Measurements from ENCODE around the gene ASIC2.

The ASIC2 gene

DNA sequence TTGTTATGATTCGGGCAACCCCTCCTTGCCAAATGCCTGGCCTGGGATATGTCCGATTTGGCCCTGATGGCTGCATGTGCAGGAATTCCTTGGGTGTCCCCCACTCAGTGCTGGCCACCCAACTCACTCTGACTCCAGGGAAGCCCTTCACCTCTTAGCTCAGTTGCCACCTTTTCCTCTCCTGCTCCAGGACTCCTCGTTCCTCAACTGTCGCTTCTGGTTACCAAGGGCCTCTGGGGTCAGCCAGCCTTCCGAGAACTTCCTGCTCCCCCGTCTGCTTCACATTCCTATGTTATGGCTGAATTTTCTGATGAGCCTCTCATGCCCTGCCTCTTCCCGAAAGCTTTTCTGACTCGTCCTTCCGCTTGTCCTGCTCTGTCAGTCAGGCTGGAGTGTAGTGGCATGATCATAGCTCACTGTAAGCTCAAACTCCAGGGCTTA lies 237.9 kb downstream of the ASIC2 start:
- DNase-seq: no peak

DNA sequence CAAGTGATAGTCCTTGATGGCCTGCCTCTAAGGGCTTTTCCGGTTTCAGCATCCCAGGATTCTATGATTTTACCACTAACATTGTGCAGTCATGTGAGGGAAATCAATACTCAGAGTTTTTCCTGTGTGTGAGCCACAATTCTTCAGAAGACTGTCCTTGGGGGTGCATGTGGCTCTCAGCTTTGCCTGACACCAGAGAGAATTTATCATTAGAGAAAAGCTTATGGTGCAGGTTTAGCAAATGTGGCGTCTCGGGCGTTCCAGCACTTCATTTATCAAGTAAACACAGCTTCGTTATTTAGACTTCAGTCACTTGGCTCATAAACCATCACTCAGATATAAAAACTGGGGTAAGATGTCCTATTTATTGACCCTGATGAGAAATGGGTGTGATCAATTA lies 238.7 kb downstream of the ASIC2 start:
- no peak for DNase-seq

DNA sequence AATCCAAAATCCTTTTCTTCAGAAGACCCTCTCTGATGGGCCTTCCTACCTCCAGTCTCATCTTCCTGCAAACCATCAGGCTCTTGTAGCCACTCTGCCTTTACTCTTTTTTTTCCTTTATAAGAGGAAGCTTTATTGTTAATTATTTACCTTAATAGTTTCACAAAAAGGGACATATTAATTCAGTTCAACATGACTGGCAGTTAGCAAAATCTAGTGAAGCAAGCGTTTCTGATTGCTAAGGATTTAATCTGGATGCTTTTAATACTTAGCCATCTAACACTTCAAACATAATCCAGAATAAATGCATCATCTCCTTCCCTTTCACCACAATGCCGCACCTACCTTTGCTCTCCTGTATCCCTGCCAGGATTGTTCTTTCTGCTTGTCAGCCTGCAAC lies 239.4 kb downstream of the ASIC2 start:
- DNase-seq: no peak

DNA sequence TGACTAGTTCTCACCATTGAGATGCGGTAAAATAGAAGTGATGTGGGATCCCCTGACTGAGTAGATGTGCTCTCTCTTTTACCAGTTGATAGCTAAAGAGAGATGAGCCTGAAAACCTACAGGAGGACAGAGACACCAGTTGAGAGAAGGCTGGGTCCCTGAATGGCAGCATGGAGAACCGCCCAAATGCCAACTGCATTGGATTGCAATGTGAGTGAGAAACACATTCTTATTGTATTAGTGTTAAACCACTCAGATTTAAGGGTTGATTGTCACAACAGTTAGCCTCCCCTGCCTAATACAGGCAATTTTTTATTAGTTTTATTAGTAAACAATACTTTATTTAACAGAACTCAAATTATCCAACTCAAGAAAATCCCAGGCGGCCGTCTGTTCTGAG lies 240.2 kb downstream of the ASIC2 start:
- DNase-seq: no peak

DNA sequence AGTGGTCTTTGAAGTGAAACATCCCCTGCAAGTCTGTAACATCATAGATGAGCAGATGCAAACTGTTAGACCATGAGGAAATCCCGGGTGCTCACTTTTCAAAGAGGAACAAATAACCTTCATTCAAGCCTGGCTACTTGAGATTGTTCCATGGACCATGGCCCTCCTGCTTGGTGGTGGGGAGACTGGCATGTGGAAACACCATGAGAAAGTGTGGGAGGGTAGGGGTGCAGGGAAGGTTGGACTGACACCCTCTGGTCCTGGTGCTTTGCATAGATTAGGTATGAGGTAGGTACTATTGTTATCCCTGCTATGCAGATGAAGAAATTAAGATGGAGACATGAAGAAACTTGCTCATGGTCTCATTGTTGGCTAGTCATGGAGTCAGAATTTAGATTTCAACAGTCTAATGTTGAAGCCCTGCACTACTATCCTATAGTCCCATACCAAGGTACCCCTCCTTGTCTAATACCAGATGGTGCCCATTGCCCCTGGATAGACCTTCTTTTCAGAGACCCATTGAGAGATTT lies 242.4 kb downstream of the ASIC2 start:
- no peak for DNase-seq

DNA sequence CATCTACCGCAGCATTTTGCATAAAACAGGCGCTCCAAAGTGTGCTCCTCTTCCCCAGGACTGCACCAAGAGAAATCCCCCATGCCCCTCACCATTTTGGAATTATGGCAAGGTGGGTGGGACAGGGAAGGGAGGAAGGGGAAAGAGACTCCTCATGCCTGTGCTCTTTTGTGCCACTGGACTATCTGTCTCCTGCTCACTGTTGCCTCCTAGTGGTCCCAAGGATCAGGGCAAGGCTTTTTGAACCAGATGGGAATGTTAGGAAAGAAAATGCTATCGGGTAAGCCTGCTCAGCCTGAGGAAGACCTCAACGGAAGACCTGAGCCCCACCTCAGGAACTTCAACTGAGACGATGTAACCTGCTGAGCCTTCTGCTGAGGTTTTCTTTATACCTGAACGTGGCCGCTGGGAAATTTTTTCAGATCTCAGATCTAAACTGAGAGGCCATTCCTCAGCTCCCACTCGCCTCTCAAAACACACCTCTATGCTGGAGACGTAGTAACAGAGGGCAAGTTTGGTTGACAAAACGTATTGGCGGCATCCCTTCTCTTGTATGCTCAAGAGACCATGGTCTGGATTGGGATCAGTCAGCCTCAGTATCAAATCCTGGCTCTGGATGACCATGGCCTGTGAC lies 243.2 kb downstream of the ASIC2 start:
- DNase-seq: peak; percentile 2

DNA sequence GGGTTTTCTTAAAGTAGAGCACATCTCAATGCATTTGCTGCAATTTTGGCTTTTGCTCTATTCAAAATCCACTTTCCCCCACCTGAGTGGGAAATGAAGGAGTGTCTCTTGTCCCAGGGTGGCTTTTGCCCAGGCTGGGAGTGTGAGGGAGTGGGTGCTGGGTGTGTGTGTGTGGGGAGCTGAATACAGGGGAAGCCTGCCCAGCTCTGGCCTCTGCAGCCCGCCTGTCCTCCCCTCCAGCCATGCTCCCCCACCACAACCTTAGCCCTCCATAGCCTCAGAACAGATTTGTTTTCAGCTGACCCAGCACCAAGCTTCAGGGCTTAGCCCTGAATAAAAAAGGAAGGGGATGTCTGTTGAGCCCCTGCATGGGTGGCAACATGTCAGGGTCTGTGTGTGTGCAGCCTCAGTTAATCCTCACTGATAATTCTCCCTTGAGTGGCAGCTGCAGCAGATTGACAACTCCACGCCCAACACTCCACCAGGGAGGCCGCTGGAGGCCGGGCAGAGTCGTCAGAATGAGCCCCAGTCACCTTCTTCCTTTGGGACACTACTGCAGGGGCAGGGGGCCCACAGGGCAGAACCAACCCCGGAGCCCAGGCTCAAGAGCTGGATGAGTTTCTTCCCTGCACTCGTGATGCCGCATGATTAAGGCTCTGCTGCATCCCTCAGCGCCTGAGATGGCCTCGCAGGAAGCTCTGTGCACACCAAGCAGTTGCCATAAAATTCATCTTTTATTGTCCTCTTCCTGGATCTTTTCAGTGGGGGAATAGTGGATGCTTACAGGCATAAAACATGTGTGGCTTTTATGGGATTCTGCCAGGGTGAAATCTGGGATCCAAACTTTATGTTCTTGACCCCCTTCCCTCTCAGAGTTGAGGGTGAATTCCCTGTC lies 246.5 kb downstream of the ASIC2 start:
- DNase-seq: no peak

DNA sequence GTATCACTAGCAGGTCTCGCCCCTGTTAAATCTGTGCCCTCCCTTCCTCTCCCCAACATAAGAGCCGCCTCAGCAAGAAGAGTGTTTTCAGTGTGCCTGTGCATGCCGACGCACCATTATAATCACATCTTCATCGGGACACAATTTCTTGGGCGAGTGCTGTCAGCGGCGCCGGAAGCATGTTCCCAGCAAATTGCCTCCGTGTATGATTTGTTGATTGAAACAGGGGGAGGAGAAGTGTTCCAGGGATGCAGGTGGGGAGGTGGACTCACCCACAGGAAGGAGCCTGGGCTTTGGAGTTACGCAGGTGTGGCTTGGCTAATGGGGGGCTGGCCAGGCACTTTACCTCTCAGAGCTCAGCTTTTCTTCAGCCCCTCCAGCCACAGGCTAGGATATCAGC lies 247.9 kb downstream of the ASIC2 start:
- no peak for DNase-seq

DNA sequence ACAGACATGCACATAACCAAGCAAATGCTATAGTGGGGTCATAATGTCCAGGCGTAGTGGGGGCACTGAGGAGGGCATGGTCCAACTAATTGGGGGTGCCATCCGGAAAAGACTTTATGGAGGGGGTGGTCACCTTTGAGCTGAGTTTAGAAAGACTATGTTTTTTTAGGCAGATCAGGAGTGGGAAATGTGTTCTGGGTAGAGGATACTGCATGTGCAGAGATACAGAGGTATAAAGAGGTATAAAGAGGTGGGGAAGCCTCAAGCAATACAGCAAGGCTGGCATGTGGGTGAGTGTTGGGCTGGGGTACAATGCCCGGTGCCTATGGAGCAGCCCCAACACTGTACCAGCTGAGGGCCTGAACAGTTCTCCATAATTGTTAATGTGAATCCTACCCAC lies 248.3 kb downstream of the ASIC2 start:
- DNase-seq: no peak

DNA sequence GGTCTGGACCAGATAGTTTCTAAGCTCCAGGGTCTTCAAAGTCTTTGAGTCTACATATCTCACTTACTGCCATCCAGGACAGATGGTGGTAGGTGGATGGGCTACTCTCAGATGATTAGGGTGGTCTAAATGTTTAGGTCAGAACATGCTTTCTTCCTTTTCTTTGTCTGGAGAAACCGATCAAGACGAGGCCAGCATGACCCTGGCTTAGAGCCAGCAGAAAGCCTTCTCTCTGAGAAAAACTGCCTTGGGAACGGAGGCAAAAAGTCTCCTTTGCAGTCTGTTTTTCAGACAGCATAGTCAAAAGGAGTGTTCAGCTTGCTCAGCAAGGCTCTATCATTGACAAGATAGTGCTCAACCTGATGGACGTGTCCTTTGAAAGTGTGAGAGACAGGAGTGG lies 252.6 kb downstream of the ASIC2 start:
- no peak for DNase-seq

DNA sequence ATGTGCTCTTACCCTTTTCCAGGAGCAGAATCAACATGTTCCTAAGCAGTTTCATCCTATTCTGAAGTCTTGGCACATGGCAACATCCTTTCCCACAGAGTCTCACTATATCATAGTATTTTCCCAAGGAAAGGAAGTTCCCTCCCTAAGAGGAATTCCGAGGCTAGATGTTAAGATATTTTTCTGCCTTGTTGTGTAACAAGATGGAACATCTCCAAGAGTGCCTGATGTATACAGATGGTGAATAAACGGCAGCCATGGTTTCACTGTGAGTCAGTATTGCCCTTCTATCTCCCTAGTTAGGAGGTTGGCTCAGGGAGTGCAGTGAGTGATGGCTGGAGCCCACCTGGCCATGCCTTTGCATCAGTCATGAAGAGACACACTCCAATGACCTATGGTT lies 253.2 kb downstream of the ASIC2 start:
- no peak for DNase-seq

DNA sequence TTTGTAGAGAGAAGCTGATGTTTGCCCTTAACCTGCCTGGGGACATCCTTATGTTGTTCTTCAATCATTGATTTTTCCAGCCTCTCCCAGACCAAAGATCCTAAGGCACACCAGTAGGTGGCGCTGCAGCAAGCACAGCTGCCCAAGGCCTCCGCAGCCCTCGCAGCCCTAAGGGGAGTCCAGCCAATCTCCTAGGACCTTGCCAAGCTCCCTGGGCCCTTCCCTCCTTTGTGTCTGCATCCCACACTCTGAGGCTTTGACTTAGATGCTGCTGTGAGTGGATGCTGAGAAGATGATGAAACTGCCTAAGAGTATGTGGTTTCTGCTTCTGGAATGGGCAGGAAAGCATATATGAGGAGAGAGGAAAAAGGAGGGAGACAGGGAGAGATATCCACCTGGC lies 254.4 kb downstream of the ASIC2 start:
- no peak for DNase-seq

DNA sequence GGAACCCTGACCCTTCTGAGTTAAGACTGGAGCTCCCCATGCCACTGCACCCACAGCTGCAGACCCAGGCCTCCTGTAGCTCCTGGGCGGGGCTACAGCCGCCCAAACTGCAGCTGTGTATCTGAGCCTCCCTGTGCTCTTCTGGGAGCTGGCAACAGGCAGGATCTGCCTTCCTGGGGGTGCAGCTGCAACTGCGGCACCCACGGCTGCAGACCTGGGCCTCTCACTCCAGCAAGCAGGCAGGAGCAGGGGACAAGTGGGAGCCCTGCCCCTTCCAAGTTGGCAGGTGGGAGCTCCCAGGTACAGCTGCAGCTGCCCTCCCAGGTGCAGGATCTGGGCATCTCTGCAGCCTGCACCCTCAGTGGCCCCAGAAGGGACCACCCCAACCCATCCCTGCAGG lies 259.9 kb downstream of the ASIC2 start:
- no peak for DNase-seq

DNA sequence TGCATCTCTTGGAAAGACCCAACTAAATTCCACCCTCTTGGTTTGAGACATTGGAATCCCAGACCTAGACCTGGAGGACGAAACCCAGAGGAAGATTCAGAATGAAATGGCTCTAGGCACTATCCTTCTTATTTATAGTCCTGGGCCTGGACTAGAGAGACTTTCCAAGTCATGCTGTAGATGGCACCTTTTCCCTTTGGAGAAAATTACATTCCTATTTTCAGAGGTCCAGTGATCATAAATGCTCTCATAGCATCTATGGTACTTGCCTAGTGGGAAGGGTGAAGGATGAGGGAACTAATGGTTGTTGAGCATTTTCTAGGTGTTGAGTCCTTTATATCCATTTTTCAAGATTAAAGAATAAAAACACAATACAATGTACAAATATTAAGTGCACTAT lies 264.3 kb downstream of the ASIC2 start:
- no peak for DNase-seq

DNA sequence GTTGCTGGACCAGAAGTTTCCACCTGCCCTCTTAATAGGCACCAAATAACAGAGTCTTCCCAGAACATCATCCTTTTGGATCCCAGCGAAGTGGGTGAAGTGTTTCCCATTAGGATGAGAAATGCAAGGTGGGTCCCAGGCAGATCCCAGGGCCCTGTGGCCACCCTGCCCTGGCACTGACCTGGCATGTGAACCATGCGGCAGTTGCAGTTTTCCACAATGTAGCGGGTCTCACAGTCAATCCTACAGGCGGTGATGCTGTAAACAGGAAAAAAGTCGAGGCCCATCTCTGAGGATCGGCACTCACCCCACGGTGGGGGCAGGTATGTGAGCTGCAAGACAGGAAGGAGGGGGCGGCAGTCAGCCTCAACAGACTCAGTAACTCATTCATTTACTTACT lies 265.0 kb downstream of the ASIC2 start:
- no peak for DNase-seq

DNA sequence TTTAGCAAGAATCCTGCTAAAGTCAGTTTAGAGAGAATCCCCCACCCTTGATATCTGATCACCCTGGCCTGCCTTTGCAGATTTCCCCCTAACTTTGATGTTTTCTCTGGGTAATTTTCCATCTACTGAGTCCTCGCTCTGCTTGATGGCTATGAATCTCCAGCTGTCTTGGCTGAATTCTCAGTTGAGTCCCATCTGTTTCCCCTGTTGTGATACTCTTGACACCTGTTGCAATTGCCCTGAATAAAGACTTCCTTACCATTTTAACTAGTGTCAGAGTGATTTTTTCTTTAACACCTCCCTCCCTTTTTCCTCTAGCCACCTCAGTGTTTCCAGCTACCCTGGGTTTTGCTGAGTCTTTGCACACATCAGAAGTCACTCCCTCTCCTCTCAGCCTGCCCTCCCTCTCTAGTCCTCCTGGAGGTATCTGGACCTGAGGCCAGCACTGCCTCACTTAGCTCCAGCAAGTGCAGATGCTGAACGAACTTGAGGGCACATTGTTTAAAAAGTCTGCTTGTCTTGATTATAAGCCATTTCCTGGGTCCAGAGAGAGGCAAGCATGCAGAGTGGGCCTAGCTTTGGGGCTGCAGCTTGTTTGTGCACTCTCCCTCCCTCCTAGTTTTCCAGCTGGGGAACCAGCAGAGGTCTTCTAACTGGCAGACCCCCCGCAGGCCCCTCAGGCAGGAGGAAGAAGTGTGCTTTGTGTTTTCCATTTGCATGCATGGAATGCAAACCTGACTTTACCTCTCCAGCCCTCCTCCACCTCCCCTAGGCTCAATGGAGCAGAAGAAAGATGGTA lies 268.2 kb downstream of the ASIC2 start:
- no peak for DNase-seq

DNA sequence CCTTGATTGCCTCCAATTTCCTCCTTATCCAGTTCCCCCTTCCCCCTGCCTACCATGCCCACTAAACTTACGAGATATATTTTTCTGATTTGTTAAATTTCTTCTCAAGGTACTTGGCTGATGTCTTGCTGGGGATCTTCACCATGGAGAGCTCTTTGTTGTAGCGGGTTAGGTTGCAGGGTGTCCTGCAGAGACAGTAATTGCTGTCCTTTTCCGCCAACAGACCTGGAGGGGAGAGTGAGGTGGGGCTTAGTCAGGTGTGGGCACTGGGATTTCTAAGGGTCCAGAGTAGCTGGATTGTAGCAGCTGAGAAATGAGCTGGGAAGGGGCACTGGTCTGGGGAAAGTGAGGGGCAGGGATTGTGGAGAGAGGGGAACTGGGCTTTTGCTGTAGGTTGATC lies 269.3 kb downstream of the ASIC2 start:
- DNase-seq: no peak

DNA sequence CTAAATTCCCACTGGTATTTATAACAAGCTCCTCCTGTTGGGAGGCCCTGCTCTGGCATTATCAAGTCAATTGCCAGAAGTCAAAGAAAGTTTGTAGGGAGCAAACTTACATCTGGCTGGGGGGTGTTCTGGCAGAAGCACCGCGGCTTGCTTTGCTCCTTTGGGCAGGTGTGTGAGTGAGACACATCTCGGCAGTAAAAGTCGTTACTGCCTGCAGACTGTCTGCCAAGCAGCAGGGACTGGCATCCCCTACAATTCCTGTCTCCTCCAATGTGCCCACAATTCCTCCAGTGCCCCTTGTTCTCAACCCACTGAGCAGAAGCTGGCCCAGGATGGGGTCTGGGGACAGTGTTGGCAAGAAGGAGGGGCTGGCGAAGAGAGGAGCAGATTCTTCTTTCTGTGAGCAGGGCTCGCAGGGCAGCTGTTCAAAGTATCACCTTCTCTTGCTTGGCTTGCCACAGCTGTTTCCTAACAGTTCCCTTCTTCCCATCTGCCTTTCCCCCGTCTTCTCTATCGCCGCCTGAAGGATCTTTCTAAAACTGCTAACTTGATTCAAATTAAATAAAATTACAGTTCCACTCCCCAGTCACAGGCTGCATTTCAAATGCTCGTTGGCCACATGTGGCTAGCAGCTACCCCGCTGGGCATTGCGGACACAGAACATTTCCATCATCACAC lies 271.2 kb downstream of the ASIC2 start:
- DNase-seq: no peak

DNA sequence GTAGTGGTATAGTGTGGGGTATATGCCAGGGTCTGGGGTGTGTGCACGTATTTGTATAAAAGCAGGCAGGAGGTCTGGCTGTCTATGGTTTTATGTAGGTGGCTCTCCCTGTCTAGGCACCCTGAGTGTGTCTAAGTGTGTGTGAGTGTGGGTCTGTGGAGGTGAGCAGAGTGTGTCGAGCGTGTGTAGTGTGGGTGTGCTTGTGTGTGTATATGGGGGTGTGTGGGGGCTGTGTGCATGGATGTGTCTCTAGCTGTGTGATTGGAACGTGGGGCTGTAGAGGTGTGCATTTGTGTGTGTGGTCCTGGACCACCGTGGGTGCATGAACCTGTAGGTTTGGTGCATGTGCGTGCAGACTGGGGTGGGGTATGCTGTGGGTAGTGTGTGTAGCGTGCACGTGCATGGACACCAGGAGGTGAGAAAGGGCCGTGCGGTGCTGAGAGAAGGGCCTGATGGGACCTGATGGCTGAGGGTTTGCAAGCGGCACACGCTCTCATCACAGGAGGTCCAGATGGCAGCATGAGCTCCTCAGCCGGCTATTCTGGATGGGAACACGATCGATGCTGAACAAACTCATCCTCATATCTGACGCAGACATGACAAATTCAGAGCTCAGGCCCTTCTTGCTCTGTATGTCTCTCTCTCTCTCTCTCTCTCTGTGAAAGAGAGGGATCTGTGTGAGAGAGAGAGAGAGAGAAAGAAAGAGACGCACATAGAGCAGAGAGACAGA lies 273.8 kb downstream of the ASIC2 start:
- no peak for DNase-seq

DNA sequence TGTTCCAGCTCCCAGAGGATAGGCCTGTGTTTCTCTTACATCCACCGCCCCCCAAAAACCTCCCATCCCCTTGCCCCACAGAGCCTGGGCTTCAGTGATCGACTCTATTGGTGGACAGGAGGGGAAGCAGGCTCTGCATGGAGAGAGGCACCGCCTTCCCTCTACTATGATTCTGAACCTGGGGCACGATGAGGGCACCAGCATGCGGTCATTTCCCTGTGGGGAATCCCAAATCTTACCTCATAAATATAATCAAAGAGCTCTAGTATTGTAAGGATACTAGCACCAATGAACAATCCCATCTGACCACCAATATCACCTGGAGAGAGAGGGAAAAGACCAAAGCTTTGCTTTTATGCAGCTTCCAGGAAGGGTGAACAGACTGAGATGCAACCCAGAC lies 275.7 kb downstream of the ASIC2 start:
- DNase-seq: no peak

DNA sequence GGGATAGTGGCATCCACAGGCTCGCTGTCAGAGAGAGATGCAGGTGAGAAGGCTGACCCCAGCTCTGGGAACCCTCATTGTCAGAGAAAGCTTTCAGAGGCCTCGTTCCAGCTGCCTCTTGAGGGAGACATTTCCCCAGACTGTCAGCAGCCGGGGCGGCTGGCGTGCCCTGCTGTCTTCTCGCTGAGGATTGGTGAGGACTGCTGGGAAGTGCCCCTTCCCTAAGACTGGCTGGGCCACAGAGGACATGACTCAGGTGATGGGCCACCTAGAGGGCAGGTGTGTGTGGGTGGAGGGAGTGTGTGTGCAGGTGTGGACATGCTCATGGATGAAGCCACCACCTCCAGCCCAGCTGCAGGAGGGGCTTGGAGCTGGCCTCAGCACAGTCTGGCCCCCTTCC lies 276.2 kb downstream of the ASIC2 start:
- no peak for DNase-seq

DNA sequence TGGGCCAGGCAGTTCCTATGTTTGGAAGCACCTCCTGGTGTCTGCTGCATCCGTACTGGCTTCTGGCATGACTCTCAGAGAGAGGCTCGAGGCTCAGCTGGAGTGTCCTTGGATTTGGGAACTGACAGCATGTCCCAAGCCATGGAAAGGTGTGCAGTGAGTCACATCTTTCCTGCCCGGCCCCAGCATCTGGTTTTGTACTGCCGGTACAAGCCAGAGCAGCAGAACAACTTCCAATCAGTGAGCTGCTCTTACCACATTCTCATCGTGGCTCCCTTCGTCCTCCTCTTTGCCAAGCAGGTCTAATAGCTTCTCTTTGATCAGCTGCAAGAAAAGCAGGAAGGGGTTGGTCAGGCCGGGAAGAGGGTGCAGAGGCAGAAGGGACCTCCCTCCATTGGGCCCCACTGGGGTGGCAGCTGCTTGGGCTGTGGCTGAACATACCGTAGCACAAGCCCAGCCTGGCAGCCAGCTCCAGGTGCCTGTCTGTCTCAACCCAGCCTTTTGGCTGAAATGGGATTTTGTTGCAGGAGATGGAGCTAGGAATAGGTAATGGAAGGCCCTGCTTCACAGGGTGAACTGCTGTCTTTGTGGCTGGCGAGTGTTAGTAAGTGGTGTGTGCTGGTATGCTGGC lies 277.3 kb downstream of the ASIC2 start:
- DNase-seq: no peak
